ENCODE measurements around the gene CDH4. TPM values are rescaled to one million over a fixed set of nuclear protein-coding genes. Genes with fewer than 3 reads are reported as not detected.

The CDH4 gene
- total RNA-seq, 1 donor from 2014 or later = 0.23 TPM

DNA sequence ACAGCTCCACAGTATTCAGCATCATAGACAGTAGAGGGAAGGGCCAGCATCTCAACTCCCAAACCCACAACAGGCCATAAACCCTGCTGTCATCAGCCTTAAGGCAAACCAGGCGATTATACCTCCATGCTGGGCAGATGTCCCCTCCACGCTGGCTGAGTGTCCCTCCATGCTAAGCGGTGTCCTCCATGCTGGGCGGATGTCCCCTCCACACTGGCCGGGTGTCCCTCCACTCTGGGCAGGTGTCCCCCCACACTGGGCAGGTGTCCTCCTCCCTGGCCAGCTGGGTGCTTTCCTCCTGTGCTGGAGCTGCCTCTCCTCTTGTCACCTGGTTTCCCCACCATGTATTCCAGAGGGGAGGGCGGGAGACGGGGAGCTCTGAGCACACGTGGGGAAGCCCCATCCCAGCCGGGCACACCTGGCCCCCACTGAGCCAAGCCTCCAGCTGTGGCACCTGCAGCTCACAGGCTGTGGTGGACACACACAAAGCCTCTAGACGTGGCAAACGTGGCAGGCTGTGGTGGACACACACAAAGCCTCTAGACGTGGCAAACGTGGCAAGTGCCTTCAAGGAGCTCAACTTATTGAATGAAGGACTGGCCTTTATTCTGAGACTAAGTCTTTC is 616.5 kb downstream of the CDH4 start:
- Mint-ChIP-seq H3K9me3 (ENCODE audit: unreplicated experiment) (peaks cover 8% of the 10 kb centered on the region), H3K27ac (ENCODE audit: unreplicated experiment) (no peak overlapping the region), H3K4me3 (ENCODE audit: unreplicated experiment) (no peak overlapping the region), H3K36me3 (ENCODE audit: low read depth, unreplicated experiment) (peaks cover 5% of the 10 kb centered on the region), H3K27me3 (ENCODE audit: unreplicated experiment) (peaks cover 8% of the 10 kb centered on the region), H3K4me1 (ENCODE audit: unreplicated experiment) (no peaks in the 10 kb centered on the region)
- TF ChIP-seq, protein P1, sequence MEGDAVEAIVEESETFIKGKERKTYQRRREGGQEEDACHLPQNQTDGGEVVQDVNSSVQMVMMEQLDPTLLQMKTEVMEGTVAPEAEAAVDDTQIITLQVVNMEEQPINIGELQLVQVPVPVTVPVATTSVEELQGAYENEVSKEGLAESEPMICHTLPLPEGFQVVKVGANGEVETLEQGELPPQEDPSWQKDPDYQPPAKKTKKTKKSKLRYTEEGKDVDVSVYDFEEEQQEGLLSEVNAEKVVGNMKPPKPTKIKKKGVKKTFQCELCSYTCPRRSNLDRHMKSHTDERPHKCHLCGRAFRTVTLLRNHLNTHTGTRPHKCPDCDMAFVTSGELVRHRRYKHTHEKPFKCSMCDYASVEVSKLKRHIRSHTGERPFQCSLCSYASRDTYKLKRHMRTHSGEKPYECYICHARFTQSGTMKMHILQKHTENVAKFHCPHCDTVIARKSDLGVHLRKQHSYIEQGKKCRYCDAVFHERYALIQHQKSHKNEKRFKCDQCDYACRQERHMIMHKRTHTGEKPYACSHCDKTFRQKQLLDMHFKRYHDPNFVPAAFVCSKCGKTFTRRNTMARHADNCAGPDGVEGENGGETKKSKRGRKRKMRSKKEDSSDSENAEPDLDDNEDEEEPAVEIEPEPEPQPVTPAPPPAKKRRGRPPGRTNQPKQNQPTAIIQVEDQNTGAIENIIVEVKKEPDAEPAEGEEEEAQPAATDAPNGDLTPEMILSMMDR (IDR thresholded peaks at IDR 0.05; ENCODE audit: unreplicated experiment) = no peak
- no peak for DNase-seq (ENCODE audit: low spot score)

DNA sequence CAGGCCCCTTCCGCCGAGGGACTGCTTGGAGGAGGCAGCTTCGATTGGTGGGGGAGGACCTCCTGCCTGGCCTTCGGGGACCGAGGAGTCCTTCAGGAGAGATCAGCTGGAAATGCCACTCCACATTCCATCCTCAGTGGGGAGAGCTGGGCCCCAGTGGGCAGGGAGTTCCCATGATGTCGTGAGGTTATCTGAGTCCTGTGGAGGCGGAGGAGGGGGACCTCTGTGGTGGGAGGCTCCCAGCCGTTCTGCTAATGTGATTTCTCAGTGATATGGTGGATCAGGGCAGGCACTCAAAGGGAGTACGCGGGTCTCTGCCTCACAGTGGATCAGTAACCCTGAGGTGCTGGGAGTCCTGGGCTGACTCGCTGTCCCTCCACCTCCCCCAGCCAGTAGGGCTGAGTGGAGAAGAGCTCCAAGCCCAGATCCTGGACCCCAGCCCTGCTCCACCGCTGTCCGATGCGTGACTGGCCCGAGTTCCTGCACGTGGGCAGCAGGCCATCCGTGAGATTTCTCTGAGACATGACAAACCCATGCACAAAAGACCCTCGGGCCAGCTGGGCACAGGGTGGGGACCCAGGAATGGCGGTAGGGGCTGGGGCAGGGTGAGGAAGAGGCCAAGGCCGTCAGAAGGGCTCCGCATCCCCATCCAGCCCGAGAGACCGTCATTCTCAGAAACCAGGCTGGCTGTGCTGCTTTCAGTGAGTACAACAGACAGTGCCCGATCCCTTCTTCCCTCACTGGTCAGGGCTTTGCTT is 617.9 kb downstream of the CDH4 start:
- no peak for DNase-seq (ENCODE audit: low spot score)
- Mint-ChIP-seq H3K27me3 (ENCODE audit: unreplicated experiment) (peaks cover 8% of the 10 kb centered on the region), H3K9me3 (ENCODE audit: unreplicated experiment) (peaks cover 8% of the 10 kb centered on the region), H3K4me3 (ENCODE audit: unreplicated experiment) (no peak overlapping the region), H3K36me3 (ENCODE audit: low read depth, unreplicated experiment) (peaks cover 5% of the 10 kb centered on the region), H3K27ac (ENCODE audit: unreplicated experiment) (no peak overlapping the region), H3K4me1 (ENCODE audit: unreplicated experiment) (no peaks in the 10 kb centered on the region)
- TF ChIP-seq, protein P1 (IDR thresholded peaks at IDR 0.05; ENCODE audit: unreplicated experiment) = no peak

DNA sequence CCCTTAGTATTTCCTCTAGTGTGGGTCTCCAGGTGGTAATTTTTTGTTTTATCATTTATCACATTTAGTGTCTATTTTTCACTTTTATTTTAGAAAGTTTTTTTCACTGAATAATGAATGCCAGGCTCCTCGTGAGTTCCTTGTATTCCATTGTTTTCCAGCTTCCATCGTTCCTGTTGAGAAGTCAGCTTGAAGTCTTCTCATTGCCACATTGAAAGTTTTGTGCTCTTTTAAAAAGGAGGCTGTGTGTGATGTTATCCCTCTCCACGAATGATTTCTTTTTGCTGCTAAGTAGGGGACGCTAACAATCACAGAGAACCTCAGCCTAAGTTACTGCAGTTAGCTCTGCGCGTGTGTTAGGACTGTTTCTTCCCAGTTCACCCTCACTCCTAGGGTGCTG is 619.1 kb downstream of the CDH4 start:
- Mint-ChIP-seq H3K4me3 (ENCODE audit: unreplicated experiment) (no peak overlapping the region), H3K27ac (ENCODE audit: unreplicated experiment) (no peak overlapping the region), H3K4me1 (ENCODE audit: unreplicated experiment) (no peaks in the 10 kb centered on the region), H3K27me3 (ENCODE audit: unreplicated experiment) (peaks cover 2% of the 10 kb centered on the region), H3K36me3 (ENCODE audit: low read depth, unreplicated experiment) (no peaks in the 10 kb centered on the region), H3K9me3 (ENCODE audit: unreplicated experiment) (no peaks in the 10 kb centered on the region)
- TF ChIP-seq, protein P1 (IDR thresholded peaks at IDR 0.05; ENCODE audit: unreplicated experiment) = no peak
- no peak for DNase-seq (ENCODE audit: low spot score)

DNA sequence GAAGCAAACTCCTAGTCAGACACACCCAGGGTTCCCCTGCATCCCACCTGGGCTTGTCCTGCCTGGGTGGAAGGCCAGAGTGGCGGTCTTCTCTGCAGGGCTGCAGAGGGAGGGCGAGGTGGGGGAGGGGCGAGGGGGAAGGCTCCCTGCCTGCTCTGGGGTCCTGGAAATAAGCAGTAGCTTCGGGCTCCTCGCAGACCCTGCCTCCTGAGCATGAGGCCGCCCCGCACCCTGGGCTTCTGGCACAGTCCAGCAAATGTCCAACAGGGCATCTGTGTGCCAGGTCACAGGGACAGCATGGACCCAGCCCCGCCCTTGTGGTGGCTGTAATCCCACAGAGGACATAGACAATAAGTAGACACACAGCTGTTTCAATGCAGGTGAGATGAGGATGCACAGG is 619.9 kb downstream of the CDH4 start:
- Mint-ChIP-seq H3K4me1 (ENCODE audit: unreplicated experiment) (no peaks in the 10 kb centered on the region), H3K36me3 (ENCODE audit: low read depth, unreplicated experiment) (no peaks in the 10 kb centered on the region), H3K27me3 (ENCODE audit: unreplicated experiment) (peaks cover 6% of the 10 kb centered on the region), H3K9me3 (ENCODE audit: unreplicated experiment) (no peaks in the 10 kb centered on the region), H3K27ac (ENCODE audit: unreplicated experiment) (no peak overlapping the region), H3K4me3 (ENCODE audit: unreplicated experiment) (no peak overlapping the region)
- TF ChIP-seq, protein P1 (IDR thresholded peaks at IDR 0.05; ENCODE audit: unreplicated experiment) = no peak
- no peak for DNase-seq (ENCODE audit: low spot score)

DNA sequence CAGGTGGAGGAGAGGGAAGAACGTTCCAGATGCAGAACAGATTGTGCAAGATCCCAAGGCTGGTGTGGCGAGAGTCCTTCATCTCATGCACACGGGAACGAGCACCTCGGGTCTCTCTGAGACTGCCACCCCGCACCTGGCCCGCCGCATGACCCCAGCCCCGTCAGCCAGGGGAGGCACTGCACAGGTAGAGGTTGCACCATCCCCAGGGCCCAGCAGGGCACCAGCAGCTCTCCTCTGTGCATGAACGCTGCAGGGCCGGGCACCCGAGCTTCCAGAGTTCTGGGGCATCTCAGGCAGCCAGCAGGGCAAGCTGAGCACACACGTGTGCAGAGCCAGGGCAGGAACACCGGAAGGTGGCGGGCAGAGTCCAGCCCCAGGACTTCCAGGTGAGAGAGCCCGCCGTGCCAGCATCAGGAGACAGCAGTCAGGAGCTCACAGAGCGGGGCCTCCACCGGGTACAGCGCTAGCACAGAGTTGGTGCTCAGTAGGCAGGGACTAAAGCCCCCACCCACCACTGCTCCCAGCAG is 620.4 kb downstream of the CDH4 start:
- H3K27ac Mint-ChIP-seq (ENCODE audit: unreplicated experiment) = no peak overlapping the region
- H3K36me3 Mint-ChIP-seq (ENCODE audit: low read depth, unreplicated experiment) = no peaks in the 10 kb centered on the region
- no peak overlapping the region for H3K4me3 Mint-ChIP-seq (ENCODE audit: unreplicated experiment)
- peaks cover 6% of the 10 kb centered on the region for H3K27me3 Mint-ChIP-seq (ENCODE audit: unreplicated experiment)
- DNase-seq (ENCODE audit: low spot score) = no peak
- H3K4me1 Mint-ChIP-seq (ENCODE audit: unreplicated experiment) = no peaks in the 10 kb centered on the region
- no peaks in the 10 kb centered on the region for H3K9me3 Mint-ChIP-seq (ENCODE audit: unreplicated experiment)
- TF ChIP-seq, protein P1 (IDR thresholded peaks at IDR 0.05; ENCODE audit: unreplicated experiment) = no peak

All from endothelial cell (in vitro differentiated cells).